AG10803 (cell line): ENCODE measurements around the gene MBNL2.

Experiments
- DNase-seq: peaks from one replicate; pipeline ENCODE4 v3.0.0; 2010; ENCODE audit warnings: low read depth
- H3K4me3 ChIP-seq: 2 replicates; pipeline ENCODE4 v1.5.1; 2011; ENCODE audit warnings: mild to moderate bottlenecking, low read length, control low read depth
- CTCF ChIP-seq: conservative IDR thresholded peaks from 2 replicates; pipeline ENCODE4 v1.5.1; 2011; ENCODE audit warnings: mild to moderate bottlenecking, low read length, control low read depth, inconsistent platforms

Gene MBNL2

GRCh38 chr13:97356592-97356991 is 134.5 kb downstream of the MBNL2 start:
- H3K4me3 ChIP-seq, result no peak overlapping the region
- TF ChIP-seq CTCF, result no peak
- no peak for DNase-seq

- H3K4me3 ChIP-seq, result no peak overlapping the region
- peak; percentile 94 for TF ChIP-seq CTCF
- DNase-seq, result peak; percentile 82
Observed at GRCh38 chr13:97359181-97360057, 137.3 kb downstream of the MBNL2 start.

- TF ChIP-seq CTCF, result no peak
- no peak overlapping the region for H3K4me3 ChIP-seq
- no peak for DNase-seq
Observed at GRCh38 chr13:97360610-97361009, 138.5 kb downstream of the MBNL2 start.

- no peak for DNase-seq
- TF ChIP-seq CTCF, result no peak
- H3K4me3 ChIP-seq, result no peak overlapping the region
Observed at GRCh38 chr13:97364031-97364430, 141.9 kb downstream of the MBNL2 start.

- no peak for TF ChIP-seq CTCF
- no peak for DNase-seq
- H3K4me3 ChIP-seq, result no peak overlapping the region
Observed at GRCh38 chr13:97364827-97365226, 142.7 kb downstream of the MBNL2 start.

GRCh38 chr13:97366172-97366688 is 144.1 kb downstream of the MBNL2 start:
- no peak for DNase-seq
- H3K4me3 ChIP-seq, result no peak overlapping the region
- TF ChIP-seq CTCF, result no peak
